ENCODE results near the gene PARP12.

The PARP12 gene

DNA sequence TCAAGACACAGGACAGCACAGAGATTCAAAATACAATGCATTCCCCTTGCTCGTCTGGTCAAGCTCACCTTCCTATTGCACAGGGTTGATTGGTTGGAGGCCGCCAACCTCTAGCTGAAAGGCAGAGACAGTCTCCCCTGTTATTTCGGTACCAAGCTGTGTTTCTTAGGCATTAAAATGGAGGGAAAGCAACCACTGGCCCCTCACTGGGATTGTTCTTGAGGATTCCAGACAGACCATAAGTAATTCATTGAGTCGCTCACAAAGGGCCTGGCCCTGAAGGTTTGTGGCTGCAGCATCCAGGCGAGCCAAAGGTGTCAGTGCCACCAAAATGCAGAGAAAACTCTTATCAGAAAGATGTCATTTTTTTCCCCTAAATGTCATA is 81.2 kb downstream of the PARP12 start:
- TF ChIP-seq, protein P1, sequence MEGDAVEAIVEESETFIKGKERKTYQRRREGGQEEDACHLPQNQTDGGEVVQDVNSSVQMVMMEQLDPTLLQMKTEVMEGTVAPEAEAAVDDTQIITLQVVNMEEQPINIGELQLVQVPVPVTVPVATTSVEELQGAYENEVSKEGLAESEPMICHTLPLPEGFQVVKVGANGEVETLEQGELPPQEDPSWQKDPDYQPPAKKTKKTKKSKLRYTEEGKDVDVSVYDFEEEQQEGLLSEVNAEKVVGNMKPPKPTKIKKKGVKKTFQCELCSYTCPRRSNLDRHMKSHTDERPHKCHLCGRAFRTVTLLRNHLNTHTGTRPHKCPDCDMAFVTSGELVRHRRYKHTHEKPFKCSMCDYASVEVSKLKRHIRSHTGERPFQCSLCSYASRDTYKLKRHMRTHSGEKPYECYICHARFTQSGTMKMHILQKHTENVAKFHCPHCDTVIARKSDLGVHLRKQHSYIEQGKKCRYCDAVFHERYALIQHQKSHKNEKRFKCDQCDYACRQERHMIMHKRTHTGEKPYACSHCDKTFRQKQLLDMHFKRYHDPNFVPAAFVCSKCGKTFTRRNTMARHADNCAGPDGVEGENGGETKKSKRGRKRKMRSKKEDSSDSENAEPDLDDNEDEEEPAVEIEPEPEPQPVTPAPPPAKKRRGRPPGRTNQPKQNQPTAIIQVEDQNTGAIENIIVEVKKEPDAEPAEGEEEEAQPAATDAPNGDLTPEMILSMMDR (IDR thresholded peaks at IDR 0.05; ENCODE audit: control insufficient read depth, insufficient read depth, low read depth, low read length, missing control alignments), result no peak
- DNase-seq (ENCODE audit: low read depth), result no peak
- no peak overlapping the region for H3K4me3 ChIP-seq (ENCODE audit: control insufficient read depth, low read depth, low read length)

DNA sequence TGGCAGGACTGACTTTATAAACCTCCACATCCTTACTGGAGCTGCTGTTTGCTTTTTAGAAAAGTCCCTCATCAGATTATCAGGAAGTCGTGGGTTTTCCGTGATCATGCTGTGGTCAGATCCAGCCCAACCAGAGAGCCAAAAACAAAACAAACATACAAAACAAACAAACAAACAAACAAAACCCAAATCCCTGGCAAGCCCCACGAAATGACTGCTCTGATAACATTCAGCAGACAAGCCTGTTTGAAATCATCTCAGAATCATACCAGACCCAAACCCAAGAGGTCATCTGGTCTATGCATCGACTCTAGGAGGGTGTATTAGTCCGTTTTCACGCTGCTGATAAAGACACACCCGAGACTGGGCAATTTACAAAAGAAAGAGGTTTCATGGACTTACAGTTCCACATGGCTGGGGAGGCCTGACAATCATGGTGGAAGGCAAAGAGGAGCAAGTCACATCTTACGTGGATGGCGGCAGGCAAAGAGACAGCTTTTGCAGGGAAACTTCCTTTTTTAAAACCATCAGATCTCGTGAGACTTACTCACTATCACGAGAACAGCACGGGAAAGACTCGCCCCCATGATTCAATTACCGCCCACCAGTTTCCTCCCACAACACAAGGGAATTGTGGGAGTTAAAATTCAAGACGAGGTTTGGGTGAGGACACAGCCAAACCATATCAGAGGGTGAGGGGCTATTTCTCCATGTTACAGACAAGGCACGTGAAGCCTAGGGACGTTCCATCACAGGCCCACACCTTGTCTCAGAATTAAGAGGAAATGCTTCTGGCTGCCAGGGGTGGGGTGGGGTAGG is 85.7 kb downstream of the PARP12 start:
- no peak for DNase-seq (ENCODE audit: low read depth)
- H3K4me3 ChIP-seq (ENCODE audit: control insufficient read depth, low read depth, low read length), result no peak overlapping the region
- TF ChIP-seq, protein P1 (IDR thresholded peaks at IDR 0.05; ENCODE audit: control insufficient read depth, insufficient read depth, low read depth, low read length, missing control alignments), result no peak

DNA sequence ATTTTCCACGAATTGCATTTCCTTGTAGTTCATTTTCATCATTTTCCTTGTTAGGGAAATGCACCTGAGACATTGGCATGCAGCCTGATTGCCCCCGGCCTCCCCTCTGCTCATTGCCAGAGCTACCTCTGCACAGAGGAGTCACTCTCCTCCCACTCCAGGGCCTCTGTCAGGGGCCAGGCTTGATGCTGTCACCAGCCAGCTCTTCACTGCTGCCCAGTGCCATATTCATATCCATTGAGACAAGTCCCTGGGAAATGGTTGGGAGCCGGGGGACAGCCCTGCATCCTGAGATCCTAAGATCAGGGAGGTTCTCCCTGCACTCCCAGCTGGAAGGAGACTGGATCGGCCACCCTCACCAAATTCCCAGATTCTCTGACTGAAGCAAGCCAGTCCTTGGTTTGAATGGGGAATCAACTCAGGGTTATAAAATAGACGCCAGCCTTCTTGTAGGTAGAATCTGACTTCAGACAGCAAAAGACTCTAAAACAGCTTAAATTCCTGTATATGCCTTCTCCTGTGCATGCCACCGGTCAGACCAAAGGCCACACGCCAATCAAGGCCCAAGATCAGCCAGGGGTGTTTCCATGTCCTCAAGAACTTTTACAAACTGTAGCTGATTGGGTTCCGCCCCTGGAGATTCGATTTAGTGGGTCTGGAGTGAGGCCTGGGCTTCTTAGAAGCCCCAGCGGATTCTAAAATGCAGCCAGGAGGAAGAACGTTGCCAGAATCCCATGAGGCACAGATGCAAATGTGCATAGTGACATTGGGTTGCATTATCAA is 86.5 kb downstream of the PARP12 start:
- TF ChIP-seq, protein P1 (IDR thresholded peaks at IDR 0.05; ENCODE audit: control insufficient read depth, insufficient read depth, low read depth, low read length, missing control alignments), result no peak
- no peak overlapping the region for H3K4me3 ChIP-seq (ENCODE audit: control insufficient read depth, low read depth, low read length)
- no peak for DNase-seq (ENCODE audit: low read depth)

DNA sequence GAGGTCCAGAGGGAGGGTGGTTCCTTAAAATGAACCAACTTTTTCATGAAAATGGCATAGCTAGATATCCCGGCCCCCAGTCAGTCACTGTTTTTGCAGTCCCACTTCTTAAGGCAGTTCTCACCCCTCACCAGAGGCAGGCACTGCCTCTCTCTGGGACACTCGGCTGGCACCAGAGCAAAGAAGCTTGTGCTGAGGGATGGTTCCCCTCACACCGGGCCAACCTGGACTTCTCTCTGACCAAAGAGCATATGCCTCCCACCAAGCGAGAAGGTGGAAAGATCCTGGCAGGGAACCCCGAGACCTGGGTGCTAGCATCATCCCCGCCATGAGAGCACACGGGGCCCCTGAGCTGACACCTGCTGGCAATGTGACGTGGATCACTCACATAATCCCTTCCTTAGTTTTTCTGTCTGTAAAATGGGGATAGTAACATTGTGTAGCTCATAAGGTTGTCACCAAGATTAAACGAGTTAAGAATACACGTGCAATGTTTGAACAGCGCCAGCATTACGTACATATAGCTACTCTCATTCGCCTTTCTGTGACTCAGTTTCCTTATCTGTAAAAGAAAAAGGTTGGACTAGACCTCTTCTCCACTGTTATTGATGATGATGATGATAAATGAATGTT is 88.5 kb downstream of the PARP12 start:
- TF ChIP-seq, protein P1 (IDR thresholded peaks at IDR 0.05; ENCODE audit: control insufficient read depth, insufficient read depth, low read depth, low read length, missing control alignments), result no peak

More for the DNA sequence above, 88.5 kb downstream of the PARP12 start:
- no peak overlapping the region for H3K4me3 ChIP-seq (ENCODE audit: control insufficient read depth, low read depth, low read length)
- no peak for DNase-seq (ENCODE audit: low read depth)

All from AG09309 (cell line).